Measurements from ENCODE around the gene NDUFB5. TPM values are rescaled to one million over a fixed set of nuclear protein-coding genes. Genes with fewer than 3 reads are reported as not detected.

Gene NDUFB5
- total and polyA plus RNA-seq, 10 of the 15 experiments (the other 5 are each of a cell fraction or from before 2014, with no cell fraction given): 82.0 to 320 (median 126) TPM

GRCh38 chr3:179604321-179605078 is at the start of gene NDUFB5, which contains the start of gene MRPL47 (continued):
- TF ChIP-seq YY1 (IDR thresholded peaks at IDR 0.05; ENCODE audit: low read depth, low read length) (peak; percentile 100), PML (IDR thresholded peaks at IDR 0.05; ENCODE audit: low read length) (peak; percentile 97), GABPA (IDR thresholded peaks at IDR 0.05; ENCODE audit: low read depth) (peak; percentile 98), MTA2 (IDR thresholded peaks at IDR 0.05; ENCODE audit: low read depth) (no peak), ATF7 (IDR thresholded peaks at IDR 0.05; ENCODE audit: low read depth) (peak; percentile 68), ZNF217 (IDR thresholded peaks at IDR 0.05) (no peak), BCLAF1 (IDR thresholded peaks at IDR 0.05) (no peak), SUZ12 (IDR thresholded peaks at IDR 0.05; ENCODE audit: unreplicated experiment) (no peak), ESRRA (IDR thresholded peaks at IDR 0.05; ENCODE audit: low read length) (peak; percentile 87; the same call in 1 of the 2 replicates), POLR2AphosphoS2 (IDR thresholded peaks at IDR 0.05; ENCODE audit: low read depth, low read length) (peak; percentile 57; the same call in 1 of the 2 replicates), FOXK2 (IDR thresholded peaks at IDR 0.05) (no peak; the same call in 1 of the 2 replicates), SP1 (IDR thresholded peaks at IDR 0.05; ENCODE audit: low read depth, low read length) (peak; percentile 50), BRCA1 (IDR thresholded peaks at IDR 0.05; ENCODE audit: low read depth, low read length) (no peak), TBL1XR1 (IDR thresholded peaks at IDR 0.05; ENCODE audit: low read depth, low read length) (no peak), ZNF592 (IDR thresholded peaks at IDR 0.05) (no peak), PAX8 (IDR thresholded peaks at IDR 0.05) (peak; percentile 83; the same call in 1 of the 2 replicates), KAT2A (conservative IDR thresholded peaks at IDR 0.05; ENCODE audit: control insufficient read depth, low read depth, low read length) (no peak), ELK1 (IDR thresholded peaks at IDR 0.05; ENCODE audit: low read depth, low read length) (peak; percentile 62), STAT3 (IDR thresholded peaks at IDR 0.05; ENCODE audit: low read depth, low read length) (no peak), ZNF207 (IDR thresholded peaks at IDR 0.05; ENCODE audit: borderline replicate concordance) (no peak), RB1 (IDR thresholded peaks at IDR 0.05; ENCODE audit: borderline replicate concordance) (no peak), TCF12 (IDR thresholded peaks at IDR 0.05; ENCODE audit: low read depth, low read length) (no peak), ZZZ3 (IDR thresholded peaks at IDR 0.05; ENCODE audit: control insufficient read depth, insufficient read length, low read depth) (no peak), ATF3 (IDR thresholded peaks at IDR 0.05; ENCODE audit: borderline replicate concordance, extremely low read depth, low read depth, low read length) (no peak)
